IPS DF 19.7 (cell line): ENCODE data around the gene CCNYL1.
"Not testable (repeated sequence)": the region's sequence is repeated elsewhere in the genome, so short reads cannot be mapped to it uniquely, and the experiment has no call there.

ENCODE experiments used
- DNase-seq: peaks from one replicate; pipeline ENCODE4 v3.0.0-alpha.2; 2013; ENCODE audit warnings: low read depth, low spot score

CCNYL1 gene

DNA sequence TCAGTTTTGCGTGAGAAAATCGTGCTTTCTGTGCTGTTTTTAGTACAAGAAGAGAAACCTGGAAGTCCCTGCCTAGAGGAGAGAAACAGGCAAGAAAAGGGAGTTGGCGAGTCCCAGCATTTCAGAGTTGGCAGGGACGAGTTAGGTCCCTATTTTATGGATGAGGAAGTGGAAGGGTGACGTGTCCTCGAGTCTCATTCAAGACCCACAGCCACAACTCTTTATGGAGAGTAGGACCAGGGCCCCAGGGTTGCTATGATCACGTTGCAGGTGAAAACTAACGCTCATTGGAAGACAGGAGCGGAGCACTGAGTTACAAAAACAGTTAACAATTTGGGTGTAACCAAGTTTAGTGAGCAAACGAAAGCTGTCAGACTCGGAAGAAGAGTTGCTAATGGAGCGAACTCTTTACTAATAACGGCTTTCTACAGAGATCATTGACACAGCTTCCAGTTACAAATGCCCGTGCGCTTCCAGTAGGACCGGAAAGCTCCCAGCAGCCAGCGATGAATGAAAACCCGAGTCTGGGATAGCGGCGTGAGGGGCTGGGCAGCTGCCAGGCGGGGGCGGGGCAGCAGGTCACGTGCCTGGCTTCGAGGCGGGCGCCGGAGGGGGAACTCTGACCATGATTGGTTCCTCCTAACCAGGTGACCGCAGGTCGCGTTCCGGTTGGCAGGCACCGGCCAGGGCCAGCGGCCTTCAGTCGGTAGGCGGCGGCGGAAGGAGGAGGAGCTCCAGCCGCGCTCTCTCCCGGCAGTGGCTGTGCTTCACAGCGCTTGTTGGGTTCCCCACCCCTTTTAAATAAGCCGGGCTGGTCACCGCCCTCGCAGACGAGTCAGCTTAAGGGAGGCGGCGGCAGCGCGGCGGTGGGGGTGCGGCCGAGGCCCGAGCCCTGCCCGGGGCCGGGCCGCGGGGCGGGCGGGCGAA is at the start of gene CCNYL1:
TSS of gene CCNYL1 (plus strand) at position 827 of the 927 bp plus-strand sequence. CDS start 257 bp downstream, outside the sequence.
- peak; percentile 92 for DNase-seq

DNA sequence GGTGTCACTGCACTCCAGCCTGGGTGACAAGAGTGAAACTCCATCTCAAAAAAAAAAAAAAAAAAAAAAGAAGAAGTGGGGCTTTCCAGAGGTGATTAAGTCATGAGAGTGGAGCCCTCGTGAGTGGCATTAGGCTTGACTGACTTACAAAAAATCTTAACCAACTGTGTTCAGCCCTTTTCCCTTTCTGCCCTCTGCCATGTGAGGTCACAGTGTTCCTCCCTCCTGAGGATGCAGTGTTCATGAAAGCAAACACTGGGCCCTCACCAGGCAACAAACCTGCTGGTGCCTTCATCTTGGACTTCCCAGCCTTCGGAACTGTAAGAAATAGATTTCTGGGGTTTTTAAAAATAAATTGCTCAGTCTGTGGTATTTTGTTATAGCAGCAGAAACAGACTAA is 49.2 kb upstream of the CCNYL1 start:
- no peak for DNase-seq

DNA sequence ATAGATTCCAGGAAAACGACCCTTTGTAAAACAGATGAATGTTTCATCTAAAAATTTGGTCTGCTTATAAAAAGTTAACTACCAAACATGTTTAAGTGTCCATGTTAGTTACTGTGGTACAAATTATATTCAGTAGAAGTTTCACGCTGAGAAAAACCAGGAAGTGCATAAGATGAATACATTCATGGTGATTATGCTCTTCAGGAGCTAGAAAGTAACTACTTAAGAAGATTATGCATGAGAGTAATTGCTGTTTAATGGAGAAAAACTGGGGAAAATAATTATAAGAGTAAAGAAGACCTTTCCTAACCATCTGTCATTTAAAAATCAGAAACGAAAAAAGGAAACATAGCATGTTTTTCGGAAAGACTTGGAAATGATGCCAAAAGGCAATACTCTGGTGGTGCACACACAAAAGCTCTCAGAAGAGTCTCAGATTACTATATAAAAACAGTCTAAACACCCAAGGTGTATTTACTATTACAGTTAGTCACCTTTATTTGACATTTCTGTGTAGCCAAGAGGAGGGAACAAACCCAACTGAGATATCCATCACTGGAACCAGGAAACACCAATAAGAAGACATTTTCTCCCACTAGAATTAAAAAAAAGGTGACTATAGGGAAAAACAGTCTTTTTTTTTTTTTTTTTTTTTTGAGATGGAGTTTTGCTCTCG is 47.4 kb upstream of the CCNYL1 start:
- DNase-seq = no peak

DNA sequence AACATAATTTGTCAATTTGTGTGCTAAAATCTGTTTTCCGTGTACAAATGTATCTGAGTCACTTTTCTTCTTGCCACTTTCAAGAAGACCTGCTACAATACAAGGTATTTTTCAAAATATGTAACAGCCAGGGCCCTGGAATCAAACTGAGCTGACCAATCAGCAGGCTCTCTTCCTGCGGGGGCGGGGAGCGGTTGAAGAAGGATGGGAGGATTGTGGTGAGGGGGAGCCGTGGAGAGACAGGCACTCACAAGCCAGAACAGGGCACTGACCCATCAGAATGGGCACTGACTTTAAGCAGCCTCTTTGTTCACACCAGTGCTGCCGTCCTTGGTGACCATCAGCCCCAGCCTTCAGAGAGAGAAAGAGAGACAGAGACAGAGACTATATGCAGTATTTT is 40.6 kb upstream of the CCNYL1 start:
- no peak for DNase-seq

DNA sequence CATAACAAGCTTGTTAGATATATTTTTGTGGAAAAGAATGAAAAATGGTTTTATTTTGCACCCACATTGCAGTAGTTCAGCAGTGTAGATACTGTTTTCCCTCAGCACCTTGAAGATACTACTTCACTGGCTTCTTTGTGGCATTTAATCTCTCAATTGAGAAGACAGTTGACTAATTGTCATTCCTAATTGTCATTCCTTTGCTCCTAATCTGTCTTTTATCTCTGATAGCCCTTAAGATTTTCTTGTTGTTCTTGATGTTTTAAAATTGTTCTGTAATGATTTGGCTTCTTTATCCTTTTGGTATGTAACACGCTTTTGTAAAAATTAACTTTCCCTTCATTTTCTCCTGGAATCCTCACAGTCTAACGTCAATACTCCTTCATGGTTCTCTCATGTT is 38.0 kb upstream of the CCNYL1 start:
- no peak for DNase-seq

DNA sequence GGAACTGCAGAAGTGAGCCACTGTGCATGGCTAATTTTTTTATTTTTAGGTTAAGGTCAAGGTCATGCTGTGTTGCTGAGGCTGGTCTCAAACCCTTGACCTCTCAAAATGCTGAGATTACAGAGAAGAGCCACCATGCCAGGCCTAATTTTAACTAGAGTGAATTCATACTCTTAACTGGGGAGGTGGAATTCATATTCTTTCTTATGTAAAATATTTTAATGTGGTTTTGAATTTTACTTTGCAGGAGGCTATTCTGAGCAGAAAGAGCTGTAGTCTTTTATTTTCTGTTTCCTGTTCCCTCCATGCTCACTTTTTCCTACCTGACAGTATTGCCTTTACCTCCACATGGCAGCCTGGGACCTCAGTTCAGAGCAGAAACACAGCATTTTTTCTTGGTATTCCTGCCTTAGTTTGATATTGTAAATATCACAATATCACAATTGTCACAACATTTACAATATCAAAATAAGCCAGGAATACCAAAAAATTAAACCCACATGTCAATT is 37.1 kb upstream of the CCNYL1 start:
- no peak for DNase-seq

DNA sequence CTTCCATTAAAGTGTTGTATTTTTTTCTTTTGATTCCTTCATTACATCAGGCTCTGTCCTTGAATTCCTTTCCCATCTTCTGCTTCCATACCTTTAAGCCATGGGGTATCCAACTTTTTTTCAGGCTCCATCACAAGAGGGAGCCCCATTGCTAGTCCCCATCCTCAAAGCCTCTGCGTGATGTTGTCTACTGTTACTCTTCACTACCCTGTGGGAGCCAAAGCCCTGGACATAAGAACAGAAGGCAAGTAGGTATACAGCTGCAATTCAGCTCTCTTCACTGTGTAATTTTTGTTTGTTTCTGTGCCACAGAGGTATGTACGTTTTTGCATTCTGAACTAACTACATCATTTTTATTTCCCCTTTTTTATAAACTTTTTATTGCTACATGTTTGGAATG is 36.6 kb upstream of the CCNYL1 start:
- no peak for DNase-seq

DNA sequence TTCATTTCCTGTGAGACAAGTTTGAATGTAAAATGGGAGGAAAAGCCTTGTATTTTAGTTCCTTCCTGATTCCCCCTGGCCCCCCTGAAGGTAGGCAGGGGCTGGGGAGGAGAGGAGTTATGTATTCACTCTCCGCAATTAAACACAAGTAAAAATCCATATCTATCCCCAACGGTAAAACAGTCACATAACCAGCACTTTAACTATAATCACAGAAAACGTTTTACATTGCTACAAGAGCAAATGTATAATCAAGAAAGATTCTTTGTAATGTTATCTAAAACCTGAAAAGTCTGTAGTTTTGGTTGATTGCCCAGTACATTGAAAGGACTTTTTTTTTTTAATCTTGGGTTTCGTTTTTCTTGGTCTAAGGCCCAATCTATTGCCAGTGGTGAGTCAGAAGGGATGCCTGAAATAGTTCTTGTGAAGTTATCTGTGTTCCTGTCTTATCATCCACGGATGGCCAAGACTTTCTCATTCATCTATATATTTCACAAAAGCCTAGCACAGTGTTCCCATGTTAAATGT is 34.5 kb upstream of the CCNYL1 start:
- no peak for DNase-seq

DNA sequence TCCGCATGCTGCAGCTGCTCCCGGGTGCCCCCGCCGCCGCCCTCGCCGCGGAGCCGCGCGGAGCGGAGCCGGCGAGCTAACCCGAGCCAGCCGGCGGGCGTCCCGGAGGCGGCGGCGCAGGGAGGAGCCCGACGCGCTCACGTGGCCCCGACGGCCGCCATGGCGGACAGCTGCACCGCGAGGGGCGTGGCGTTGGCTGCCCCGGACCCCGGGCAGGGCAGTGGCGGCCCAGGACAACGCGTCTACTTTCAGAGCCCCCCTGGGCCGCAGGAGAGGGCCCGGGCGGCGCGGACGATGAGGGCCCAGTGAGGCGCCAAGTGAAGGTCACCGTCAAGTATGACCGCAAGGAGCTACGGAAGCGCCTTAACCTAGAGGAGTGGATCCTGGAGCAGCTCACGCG is 30.0 kb upstream of the CCNYL1 start:
- no peak for DNase-seq

DNA sequence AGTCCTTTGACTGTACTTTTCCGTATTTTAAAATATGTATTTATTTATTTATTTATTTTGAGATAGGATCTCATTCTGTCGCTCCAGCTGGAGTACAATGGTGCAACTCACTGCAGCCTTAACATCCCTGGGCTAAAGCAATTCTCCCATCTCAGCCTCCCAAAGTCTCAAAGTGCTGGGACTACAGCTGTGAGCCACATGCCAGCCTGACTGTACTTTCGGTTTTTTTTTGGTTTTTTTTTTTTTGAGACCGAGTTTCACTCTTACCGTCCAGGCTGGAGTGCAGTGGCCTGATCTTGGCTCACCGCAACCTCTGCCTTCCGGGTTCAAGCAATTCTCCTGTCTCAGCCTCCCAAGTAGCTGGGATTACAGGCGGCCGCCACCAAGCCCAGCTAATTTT is 28.9 kb upstream of the CCNYL1 start:
- no peak for DNase-seq

DNA sequence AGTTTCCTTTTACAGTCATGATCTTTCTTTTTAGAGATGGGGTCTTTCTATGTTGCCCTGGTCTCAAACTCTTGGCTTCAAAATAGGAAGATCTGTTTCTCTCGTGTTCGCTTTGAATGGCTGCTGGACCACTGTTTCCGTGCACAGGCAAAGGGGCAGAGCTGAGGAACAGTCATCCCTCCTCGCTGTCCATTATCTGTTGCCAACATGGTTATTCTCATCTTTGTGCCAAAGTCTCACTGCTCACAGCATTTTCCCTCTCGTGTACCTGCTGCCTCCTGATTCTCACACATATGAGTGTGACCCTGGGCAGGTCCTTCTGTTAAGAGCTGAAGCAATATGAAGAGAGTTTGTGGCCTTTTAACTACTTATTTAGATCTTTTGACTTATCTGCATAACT is 28.0 kb upstream of the CCNYL1 start:
- DNase-seq = no peak

DNA sequence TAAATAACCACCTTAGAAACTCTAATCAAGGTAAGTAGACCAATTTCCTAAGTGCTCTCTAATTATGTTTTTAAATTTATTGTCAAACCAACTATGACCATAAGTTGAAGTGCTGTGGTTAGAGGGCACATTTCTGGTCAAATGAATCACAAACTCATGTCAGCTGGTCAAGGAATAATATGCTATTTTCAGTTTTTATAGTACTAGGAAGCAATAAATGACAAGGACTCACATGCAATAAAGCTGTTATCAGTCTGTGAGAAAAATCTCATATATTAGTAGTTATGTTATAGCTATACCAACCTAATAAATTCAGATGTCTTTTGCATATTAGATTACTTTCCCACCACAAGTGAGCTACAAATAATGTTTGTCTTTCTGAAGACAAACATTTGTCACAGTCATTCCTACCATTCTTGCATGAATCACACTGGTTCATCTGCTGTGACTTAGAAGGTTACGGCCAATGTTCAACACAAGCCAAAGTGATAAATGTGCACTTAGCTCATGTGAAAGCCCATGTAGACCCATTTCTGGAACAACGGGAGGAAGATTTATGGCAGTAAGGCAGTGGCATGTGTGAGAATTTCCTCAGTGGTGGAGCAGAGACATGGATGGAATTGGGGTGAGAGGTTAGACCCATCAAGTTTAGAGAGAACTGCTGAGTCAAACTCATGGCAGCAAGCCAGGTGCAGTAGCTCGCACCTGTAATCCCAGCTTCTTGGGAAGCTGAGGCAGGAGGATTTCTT is 27.4 kb upstream of the CCNYL1 start:
- DNase-seq = no peak

DNA sequence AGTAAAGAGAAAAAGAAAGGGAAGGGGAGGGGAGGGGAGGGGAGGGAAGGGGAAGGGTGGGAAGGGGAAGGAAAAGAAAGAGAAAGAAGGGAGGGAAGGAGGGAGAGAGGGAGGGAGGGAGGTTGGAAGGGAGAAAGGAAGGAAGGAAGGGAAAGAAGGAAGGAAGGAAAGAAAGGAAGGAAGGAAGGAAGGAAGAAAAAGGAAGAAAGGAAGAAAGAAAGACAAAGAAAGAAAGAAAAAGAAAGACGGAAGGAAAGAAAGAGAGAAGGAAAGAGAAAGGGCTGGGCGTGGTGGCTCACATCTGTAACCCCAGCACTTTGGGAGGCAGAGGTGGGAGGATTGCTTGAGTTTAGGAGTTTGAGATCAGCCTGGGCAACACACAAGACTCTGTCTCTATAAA is 24.6 kb upstream of the CCNYL1 start:
- DNase-seq = no peak

DNA sequence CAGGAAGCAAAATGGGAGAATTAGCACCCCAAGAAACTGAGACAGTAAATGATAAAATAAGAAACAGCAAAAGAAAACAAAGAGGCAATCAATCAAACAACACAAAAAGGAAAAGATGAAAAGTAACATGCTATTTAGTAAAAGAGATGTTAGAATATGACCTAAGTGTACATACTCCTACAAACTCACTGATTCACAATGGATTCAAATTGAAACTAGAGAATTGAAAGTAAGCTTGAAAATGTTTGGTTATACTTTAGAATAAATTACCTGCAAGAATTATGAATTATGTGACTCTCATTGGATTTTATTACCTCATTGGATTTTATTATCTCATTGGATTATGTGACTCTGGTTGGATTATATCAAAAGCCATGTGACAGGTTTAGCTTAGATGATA is 22.8 kb upstream of the CCNYL1 start:
- no peak for DNase-seq

DNA sequence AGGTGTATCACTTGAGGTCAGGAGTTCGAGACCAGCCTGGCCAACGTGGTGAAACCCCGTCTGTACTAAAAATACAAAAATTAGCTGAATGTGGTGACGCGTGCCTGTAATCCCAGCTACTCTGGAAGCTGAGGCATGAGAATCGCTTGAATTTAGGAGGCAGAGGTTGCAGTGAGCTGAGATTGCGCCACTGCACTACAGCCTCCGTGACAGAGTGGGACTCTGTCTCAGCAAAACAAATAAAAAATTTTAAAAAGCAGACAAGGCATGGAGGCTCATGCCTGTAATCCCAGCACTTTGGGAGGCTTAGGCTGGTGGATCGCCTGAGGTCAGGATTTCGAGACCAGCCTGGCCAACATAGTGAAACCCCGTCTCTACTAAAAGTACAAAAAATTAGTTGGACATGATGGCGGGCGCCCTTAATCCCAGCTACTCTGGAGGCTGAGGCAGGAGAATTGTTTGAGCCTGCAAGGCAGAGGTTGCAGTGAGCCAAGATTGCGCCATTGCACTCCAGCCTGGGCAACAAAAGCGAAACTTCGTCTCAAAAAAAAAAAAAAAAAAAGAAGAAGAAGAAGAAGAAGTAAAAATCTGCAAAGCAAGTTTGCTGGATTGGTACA is 20.5 kb upstream of the CCNYL1 start:
- DNase-seq = not testable (repeated sequence)

DNA sequence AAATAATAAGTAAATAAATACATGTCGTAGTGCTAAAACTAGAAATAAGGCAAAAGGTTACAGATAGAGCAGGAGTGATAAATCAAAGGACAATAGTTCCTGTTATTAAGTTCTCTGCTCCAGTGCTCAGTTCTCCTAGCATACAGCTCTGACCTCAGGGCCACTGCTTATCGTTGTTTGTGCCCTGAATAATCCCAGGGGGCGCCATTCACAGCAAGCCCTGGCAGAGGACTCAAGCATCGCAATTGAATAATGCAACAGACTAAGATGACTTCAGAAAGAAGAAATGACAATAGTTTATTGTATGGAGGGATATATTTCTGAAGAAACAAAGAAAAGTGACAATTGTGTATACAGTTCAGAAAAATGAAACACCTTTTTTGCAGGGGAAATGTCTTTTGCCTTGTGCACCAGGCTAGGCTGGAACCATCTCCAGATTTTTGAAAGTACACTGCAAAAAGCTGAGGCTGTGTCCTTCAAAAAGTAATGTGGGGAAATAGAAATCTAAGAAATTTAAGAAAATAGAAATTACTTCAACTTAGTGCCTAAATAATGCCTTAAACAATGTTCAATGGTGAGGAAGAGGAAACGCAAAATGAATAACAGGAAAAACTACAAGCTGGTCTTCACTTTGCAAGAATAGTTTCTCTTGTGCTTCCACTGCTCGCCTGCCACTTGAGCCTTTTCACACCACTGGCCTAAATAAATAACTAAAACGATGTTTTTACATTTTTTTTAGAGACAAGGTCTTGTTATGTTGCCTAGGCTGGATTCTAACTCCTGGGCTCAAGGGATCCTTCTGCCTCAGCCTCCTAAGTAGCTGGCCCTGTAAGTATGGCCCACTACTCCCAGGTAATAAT is 19.0 kb upstream of the CCNYL1 start:
- DNase-seq = no peak

DNA sequence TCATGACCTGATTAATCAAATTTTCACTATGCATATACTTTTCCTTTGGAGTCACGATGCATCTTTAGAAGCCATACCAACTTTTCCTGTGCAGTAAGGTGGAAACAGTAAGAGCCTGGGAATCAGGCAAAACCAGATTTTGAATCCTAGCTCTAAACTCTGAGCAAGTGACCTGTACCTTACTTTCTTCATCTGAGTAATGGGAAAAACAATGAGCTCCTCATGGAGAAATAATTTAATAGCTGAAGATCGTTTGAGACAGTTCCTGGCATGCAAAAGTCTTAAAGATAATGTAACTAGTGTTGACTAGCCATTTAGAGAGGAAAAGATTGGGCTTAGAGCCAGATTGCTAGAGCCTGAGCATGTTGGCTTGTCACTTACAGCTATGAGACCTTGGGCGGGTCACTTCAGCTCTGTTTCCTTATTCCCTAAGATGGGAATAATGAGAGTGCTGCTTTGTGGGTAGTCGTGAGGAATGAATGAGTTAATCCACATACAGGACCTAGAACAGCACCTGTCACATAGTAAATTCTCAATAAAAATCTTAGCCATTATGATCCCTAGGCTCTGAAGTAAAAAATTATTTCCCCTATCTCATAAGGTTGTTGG is 17.7 kb upstream of the CCNYL1 start:
- no peak for DNase-seq

DNA sequence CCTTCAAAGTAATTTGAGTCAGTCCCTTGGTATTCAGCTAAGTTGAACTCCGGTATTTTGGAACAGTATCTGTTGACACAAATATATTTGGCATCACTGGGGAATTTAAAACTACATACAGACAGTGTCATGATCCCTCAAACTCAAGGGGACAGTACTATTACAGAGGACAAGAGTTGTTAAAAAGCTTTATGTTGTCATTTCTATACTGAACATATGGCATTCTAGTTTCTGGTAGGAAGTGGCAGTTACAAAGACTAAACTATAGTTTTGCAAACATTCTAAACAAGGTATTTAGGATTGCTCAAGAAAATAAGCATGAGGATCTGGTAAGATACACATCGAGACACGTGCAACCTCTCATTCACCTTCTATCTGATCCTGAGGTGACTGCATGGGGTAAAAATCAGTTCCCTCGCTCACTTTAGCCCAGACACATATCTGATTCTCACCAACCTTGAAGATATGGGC is 16.6 kb upstream of the CCNYL1 start:
- no peak for DNase-seq

DNA sequence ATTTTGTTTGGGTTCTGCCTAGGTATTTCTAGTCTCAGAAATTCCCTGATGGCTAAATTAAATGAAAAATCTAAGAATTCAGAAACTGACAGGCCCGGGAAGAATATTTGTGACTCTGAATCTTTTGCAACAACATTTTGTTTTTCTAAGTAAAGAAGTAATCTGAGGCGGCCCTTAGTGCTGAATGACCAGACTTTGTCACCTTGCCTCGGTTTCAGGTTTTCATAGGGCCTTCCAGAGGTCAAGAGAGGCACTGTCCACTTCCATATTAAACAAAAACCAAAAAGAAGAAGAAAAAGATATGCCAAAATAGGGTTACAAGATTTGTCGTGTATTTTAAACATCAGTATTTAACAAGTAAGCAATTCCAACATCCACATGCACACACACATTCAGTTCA is 16.1 kb upstream of the CCNYL1 start:
- DNase-seq = no peak

DNA sequence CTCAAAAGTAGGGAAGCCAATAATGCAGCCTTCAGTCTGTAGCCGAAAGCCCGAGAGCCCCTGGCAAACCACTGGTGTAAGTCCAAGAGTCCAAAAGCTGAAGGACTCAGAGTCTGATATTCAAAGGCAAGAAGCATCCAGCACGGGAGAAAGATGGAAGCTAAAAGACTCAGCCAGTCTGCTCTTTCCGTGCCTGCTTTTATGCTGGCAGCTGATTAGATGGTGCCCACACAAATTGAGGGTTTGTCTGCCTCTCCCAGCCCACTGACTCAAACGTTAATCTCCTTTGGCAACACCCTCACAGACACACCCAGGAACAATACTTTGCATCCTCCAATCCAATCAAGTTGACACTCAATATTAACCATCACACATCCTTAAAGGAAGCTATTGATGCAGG is 14.5 kb upstream of the CCNYL1 start:
- DNase-seq = not testable (repeated sequence)
